Stimulated activated CD8-positive, alpha-beta memory T cell treated with anti-CD3 and anti-CD28 coated beads, Interleukin-15, amount 100 ng/mL, for 48 hours (primary cell): ENCODE measurements around the gene SLC38A8.

Source experiments
- DNase-seq, 2 donors: peaks; one replicate each; pipeline ENCODE4 v3.0.0-alpha.2; 2020; ENCODE audit warnings: low read depth in 2 of 2

SLC38A8 gene

DNA sequence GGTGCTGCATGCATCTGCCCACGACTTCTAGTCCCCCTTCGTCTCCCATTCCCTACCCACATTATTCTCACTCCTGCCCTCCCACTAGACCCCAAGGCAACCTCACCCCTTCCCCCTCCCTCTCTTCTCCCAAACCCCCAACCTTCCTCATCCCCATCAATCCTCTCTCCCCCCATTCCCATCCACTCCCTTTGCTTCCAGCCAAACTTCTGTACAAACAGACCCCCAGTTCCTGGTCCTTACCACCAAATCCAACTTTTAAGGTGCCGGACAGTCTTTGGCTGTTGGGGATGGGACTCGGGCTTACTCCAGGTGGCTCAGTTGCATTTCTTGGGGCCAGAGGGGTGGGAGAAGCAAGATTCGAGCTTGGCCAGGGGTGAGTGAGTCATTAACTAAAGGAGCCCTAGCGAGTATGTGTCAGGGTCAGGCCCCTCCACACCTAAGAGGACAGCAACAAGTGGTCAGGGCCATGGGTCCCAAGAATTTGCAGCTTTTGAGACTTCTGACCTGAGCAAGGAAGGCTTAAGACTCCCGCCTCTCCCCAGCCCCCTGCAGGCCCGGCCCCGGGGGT is at the start of gene SLC38A8:
Gene SLC38A8, minus strand, starts transcription at position 488 of the 571 bp plus-strand sequence. CDS start 638 bp downstream, outside the sequence.
- no peak for DNase-seq

DNA sequence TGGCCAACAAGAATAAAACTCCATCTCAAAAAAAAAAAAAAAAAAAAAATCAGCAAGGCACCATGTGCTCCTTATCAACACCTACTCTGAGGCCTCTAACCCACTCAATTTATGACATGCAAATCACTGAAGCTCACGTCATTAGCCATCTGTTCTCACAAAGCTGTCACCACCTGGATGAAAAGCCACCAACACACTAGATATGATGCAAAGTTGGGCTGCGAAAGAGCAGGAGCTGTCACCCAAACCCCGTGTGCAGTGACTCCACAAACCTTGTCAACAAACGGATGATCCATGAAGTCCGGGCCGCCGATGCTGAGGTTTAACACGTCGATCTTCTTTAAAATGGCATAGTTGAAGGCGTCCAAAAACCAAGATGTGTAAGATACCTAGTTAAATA is 48.9 kb upstream of the SLC38A8 start:
- DNase-seq, result no peak

DNA sequence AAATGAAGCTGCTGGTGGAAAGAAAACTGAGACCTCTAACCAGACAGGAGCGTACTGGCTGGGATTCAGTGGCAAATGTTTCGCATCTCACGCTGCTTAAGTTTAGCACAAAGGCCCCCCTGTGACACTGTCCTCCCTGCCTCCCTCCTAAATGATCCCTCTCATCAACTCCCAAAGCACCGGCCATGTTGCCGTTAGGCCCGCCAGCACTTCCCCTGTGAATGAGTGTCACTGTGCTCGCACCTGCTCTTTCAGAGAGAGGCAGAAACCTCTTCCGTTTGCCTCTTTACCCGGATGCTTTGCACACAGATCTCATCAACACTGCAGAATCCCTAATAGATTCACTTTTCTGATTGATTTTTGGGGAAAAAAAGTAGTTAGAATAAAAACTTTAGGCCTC is 47.6 kb upstream of the SLC38A8 start:
- DNase-seq, result no peak

DNA sequence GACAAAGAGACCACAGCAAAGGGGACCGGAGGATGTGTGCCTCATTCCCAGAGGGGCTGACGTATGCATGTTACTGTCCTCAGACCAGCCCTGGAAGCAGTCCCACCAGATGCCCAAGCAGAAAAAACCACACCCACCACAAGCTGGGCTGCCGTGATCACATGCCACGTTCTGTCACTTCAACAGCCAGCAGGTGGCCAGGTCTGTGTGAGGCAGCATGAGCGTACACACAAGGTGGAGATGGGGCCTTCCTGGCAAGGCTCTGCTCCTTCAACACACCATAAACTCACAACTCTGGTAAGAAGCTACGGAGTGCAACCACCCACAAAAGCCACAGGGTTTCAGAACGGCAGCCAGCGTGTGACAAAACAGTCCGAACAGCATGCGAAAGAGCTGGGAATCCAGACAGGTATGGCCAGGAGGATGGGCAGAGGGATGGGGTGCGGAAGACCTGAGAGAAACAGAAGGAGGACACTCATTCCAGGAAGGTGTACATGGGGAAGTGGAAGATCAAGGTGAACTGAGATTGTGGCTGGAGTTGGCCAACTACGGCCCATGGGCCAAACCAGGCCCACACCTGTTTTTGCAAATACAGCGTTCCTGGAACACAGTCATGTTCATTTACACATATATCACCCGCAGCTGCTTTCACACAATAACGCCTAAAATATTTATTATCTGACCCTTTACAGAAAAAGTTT is 46.2 kb upstream of the SLC38A8 start:
- DNase-seq, result peak; percentile 46 to 58

DNA sequence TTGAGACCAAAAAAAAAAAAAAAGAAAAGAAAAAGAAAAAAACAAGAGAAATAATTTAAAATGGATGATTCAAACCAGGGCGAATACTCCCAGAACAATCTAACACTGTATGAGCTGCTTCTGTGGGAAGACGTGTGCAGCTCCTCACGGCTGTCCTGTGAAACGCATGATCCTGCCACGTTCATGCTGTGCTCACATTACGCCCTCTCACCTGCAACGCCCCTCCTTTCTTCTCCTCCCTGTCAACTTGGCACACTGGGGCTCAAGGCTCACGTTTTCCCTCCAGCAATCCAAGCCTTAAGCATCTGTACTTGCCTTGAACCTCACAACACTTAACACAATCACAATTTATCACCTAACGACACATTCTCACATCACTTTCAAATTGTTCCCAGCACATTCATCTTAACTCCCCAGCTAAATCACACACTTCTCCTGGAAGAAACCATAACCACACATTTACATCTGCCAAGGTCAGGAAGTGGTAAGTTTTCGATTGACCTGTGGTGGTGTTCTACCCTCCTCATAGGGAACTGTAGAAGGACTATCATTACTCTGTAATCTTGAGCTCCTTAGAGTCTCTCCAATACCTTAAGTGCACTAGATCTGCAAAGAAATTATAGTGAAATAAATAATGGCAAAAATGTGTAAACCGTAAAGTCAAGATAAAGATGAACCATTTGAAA is 45.0 kb upstream of the SLC38A8 start:
- no peak for DNase-seq

DNA sequence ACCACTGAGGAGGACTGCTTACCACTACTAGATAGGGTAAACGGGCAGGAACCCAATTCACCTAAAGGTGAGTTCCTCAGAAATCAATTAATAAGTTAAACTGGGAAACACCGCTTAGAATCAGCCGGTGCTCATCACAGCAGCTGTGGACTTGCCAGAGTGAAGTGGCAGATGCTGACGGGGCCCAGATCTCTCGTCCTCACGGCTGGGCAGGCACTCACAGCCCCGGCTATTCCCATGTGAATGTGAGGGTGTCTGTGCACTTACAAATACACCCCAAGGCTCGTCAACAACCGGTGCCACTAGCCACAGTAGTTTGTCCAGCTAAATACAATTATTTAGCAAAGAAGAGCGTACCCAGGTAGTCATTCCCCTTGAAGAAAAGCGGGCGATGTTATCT is 44.4 kb upstream of the SLC38A8 start:
- no peak for DNase-seq

DNA sequence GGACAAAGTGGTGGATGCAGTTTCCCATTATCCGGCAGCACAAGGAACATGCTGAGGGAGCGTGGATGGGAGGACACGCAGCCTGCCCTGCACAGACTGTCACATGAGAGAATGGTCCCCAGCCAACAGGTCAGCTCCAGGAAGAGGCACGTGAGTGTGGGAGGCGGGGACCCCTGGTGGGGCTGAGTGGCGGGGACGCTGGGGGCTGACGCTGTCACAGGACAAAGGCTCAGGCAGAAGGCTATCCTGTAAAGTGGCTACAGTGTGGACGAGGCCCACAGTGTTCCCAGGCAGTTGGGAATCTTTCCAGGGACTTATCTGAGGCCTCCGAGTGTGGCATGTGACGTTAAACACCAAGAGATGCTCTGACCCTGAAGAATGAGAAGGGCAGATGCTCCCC is 43.7 kb upstream of the SLC38A8 start:
- no peak for DNase-seq

DNA sequence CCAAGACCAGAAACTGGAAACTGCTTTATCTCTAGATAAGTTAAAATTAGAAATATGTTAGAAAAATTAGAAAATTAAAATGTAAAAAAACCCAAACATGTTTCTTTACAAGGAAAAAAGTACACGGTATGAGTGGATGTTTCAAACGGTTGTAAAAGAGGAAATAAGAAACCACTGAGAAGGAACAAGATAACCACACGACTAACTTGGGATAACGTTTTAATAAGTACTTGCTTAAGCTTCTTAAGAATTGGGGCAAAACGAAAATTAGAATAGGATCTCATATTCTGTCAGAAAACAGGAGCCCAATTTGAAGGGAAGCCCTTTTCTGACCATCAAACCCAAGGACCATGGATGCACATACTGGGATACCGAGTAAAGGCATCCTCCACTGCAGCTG is 43.2 kb upstream of the SLC38A8 start:
- DNase-seq, result no peak

DNA sequence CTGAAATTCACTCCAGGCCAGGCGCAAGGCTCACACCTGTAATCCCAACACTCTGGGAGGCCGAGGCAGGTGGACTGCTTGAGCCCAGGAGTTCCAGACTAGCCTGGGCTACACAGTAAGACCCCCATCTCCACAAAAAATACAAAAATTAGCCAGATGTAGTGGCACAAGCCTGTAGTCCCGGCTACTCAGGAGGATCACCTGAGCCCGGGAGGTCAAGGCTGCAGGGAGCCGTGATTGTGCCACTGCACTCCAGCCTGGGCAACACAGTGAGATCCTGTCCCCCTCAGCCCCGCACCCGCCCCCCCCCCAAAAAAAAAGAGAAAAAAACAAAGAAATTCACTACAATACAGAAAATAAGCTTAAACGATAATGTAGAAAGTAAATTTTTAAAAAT is 42.7 kb upstream of the SLC38A8 start:
- DNase-seq, result no peak

DNA sequence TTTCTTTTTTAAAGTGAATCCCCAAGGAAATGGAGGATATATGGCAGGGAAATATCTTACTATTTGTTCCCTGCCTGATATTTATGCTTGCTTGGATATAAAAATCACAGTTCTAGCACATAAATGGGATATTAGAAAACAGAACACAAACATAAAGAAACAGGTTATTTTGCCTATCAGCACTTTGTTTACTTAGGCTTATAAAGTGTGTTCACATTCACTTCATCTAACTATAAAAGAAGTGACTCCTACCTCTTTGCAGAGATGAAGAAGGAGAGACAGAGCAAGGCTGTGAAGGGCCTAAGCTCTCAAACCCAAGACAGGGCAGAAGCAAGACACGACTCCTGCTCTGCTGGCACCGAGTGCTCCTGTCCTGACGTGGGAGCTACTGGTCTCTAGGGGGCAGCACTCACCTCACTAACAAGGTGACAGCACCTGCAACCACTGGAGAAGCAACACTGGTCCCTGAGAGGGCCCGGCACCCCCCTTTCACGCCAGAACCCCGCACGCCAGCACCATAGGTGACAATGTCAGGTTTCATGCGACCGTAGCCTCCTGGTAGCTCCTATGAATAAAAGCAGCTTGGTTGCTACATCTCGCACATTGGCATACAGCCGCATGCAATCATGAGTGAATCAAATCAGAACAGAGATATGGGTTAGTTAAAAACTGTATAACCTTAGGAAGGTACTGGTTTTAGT is 42.1 kb upstream of the SLC38A8 start:
- peak; percentile 38 to 51 for DNase-seq

DNA sequence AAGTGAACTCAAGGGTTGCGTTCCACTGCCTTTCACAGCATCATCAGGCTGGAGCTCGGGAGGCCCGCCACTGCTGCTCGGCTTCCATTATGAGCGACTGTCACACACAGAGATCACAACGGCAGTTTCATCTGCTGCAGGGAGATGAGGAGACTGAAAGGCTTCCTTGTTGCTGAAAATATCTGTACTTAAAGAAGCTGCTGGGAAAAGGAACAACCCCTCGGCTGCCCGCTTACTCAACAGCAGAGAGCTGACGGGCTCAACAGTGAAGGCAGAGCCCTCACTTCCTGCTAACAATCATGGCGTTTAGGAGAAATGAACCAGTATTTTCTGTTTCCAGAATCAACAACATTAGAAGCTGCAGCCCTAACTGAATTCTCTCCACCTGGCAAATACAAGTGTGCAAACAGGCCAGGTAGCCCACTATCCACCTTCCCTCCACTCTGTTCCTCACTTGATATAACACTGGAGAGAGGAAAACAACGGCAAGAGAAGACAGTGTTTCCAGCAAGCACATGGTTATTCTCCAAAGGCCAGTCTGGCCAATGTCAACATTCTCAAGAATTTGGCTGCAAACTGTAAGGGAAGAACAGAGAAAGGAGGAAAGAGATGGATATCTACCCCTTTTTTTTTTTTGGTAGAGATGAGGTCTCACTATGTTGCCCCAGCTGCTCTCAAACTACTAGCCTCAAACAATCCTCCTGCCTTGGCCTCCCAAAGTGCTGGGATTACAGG is 40.4 kb upstream of the SLC38A8 start:
- no peak for DNase-seq

DNA sequence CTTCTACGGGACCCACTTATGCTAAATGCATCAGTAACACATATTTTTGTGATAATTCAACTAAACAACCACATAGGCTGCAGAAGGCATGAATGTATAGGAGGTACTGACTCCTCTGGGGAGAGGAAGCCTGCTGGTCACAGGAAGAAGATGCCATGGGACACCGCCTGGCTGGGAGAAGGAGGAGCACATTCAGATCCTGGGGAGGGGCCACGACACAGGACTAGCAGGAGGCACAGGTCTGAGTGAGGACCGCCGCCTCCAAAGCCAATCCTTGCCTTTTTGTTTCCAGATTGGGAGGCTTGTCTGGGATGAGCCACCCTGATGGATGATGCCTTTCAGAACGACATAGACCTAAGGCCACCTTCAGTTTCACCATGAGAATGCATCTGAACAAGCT is 39.5 kb upstream of the SLC38A8 start:
- DNase-seq, result no peak

DNA sequence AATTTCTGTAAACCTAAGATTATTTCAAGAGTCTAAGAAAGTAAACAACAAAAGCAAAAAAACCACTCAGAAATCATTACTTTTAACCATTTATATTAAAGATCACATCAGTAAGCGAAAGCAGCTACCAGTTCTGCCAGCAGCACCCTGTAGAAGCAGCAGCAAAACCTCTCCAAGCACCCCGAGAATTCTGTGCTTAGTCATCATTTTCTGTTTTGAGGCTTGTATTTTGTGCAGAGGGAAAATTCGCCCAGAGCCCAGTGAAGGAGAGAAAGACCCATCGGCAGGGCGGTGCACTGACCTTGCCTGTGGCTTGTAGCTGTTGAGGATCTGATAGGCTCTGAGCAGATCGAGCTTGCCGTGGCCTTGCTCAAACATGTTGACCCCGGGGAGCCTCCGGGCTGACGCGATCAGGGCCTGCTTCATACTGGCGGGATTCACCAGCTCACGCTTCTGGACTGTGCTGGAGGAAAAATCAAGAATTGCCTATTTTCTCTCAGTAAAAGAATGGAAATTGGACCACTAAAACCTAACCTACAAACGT is 38.9 kb upstream of the SLC38A8 start:
- DNase-seq, result no peak

DNA sequence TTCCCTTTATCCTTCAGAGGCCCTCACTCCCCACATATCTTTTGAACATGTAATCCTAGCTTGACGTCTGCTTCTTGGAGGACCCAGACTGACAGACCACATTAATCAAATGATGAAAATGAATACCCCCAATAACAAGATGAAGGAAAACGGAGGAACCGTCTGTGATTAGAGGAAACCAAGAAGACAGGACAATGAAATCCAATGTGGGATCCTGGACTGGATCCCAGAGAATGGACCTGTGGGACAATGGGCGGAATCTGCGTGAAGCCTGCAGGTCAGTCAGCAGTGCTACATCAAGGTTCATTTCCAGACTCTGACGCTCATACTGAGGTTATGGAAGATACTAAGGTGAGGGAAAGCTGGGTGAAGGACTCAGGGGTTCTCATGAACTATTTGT is 38.2 kb upstream of the SLC38A8 start:
- no peak for DNase-seq

DNA sequence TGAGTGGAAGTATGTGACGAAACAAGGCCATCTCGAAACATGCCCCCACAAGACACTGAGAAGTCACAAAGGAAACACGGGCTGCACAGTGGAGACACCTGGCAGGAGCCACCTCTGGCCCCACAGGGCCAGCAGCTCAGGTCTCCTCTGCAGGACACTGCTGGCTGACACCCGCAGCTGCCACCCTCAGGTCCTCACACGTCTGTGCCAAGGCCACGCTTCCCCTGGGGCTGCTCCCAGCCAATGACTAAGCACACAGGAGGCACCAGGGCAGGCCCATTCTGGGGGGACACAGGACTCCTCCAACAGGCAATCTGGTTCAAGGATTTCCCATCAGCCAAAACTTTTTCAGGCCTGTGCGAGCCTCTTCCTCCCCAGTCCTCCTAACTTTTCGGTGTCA is 37.8 kb upstream of the SLC38A8 start:
- no peak for DNase-seq

DNA sequence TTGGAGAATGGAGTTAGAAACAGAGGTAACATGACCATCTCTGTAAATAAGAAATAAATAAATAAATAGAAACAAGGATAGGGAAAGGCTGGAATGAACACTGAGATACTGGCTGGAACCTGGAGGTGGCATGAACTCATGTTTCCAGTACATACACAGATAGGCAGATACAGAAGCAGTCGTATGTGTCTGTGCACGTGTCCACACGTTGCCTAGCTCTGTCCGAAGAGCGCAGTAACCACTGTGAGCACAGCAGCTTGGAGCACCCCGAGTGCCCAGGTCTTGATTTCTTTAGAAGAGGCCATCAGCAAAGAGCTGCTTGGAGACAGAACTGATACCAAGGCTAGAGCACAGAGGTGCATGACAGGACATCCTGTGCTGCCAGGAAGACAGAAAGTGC is 37.1 kb upstream of the SLC38A8 start:
- DNase-seq, result no peak

DNA sequence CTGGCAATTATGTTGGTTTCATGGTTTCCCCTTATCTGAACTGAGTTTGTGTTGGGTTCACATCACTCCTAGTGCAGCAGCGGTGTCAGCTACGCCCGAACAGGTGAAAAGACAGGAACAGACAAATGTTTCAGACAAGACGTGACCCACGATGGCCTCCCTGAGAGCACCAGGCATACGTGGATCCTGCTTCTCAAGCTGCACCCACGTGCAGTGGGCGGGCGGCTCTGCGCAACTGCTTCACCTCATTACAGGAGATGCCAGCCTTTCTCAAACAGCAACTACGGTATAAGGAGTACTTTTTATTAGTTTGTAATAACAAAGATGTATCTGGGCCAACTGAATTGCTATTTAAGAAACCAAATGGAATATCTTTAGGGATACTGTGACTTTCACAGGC is 32.8 kb upstream of the SLC38A8 start:
- no peak for DNase-seq

DNA sequence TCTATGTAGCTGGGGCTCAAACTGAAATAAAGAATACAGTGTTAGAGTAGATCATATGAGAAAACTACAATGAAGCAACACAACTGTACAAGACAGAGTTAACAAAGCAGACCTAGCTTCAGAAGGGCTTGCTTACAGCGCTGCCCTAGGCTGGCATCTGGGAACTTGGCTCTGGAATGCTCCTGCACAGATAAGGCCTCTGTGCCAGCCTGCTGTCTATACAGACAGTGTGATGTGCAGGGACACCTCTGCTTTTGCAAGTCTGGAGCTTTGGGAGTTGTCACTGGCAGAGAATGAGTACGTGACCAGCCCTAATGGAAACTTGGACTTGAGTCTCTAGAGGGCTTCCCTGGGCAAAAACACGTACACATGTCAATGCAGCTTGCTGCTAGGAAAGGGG is 32.1 kb upstream of the SLC38A8 start:
- no peak for DNase-seq

DNA sequence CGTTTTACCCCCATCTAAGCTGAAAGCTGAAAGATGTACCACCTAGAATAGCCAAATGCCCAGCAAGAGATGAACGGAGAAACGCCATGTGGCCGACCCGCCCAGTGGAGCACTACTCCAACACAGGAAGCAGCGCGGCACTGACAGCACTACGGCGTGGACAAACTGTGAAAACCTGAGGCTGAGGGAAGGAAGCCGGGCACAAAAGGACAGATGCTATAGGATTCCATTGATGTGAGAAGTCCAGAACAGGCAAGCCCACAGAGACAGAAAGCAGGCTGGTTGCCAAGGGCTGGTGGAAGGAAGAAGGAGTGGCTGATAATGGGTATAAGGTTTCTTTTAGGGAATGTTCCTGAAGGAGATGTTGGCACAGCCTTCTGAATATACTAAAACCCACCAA is 29.4 kb upstream of the SLC38A8 start:
- DNase-seq, result no peak

DNA sequence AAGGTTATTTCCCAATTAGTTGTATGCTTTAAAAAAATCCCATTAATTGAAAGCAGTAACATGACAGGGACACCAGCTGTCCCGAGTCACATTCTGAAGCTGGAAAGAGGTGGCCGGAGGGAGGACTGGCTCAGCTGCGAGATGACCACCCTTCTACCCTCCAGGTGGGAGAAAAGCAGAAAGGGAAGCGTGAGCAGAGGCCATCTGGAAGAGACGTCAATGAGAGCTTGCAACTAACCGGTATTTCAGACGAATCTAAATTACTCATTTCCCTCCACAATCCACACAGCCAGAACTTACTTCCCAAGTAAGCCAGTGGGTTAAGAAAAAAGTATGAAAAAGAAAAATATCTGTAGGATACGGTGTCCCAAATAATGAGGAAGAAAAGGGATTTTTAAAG is 28.5 kb upstream of the SLC38A8 start:
- DNase-seq, result no peak

DNA sequence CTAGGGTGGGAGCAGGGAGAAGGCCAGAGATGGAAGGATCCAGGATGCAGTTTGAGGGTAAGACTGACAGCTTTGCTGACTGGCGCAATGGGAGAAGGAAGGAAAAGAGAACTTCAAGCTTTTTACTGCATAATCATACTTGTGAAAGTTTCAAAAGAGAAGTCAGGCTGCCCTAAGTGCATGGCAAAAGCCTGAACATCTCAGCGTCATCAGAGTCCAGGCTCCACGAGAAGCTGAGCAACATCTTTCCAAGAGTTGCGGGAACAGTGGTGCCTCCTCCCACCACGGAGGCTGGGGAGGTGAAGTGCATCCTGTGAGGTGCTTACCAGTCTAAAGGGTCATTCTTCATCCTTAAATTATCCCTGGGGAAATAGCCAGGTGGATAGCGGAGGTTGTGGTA is 26.9 kb upstream of the SLC38A8 start:
- no peak for DNase-seq
